SIG-M5 treated with dmso at 0.1 percent for 504 hours (cell line): Measurements from ENCODE around the gene PTK7.

Source experiments
- DNase-seq: peaks from one replicate; lab custom pipeline; 2025; ENCODE audit not compliant: unreplicated experiment; lab: John Stamatoyannopoulos, UW

The PTK7 gene

DNA sequence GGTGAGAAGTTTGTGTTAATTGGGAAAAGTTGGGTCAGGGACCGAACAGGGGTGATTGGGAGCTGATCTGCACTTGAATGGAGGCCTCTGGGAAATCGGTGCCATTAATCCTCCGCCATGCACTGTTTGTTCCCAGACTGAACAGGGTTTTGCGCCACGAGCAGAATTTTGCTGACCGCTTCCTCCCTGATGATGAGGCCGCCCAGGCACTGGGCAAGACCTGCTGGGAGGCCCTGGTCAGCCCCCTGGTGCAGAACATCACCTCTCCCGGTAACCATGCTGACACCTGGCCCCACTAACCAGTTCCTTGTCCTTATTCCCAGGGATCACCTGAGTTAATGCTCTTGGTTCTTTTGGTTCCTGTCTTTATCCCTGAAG is 127.6 kb downstream of the PTK7 start:
- DNase-seq = no peak

DNA sequence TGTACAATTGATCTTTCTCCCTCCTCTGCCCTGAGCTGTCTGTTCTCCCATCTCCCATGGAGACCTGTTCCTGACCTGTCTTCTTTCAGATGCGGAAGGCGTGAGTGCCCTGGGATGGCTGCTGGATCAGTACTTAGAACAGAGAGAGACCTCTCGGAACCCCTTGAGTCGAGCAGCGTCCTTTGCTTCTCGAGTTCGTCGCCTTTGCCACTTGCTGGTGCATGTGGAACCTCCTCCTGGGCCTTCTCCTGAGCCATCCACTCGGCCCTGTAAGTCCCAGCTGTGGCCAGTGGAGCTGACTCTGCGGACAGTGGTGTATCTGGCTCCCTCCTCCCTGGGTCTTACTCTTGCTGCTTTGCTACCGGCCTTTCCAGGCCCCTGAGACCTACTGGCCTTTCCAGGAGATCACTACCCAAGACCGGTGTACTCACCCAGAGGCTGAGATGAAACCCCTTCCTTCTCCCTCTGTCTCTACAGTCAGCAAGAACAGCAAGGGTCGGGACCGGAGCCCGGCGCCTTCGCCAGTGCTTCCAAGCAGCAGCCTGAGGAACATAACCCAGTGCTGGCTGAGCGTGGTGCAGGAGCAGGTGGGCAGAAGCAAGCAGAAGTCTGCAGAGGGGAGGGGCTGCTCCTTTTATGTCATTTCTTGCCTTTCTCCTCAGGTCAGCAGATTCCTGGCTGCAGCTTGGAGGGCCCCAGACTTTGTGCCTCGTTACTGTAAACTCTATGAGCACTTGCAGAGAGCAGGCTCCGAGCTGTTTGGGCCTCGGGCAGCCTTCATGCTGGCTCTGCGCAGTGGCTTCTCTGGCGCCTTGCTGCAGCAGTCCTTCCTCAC is 128.4 kb downstream of the PTK7 start:
- no peak for DNase-seq

DNA sequence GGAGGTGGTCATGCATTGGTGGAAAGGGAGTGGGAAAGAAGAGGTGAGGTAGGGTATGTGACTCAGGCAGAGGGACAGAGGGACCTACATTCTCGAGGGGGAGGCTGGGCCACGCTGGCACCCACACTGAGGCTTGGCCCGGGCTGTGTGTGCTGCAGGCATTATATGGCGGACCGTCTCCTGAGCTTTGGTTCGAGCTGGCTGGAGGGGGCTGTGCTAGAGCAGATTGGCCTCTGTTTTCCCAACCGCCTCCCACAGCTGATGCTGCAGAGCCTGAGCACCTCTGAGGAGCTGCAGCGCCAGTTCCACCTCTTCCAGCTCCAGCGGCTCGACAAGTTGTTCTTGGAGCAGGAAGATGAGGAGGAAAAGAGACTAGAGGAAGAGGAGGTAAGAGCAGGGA is 129.7 kb downstream of the PTK7 start:
- DNase-seq = no peak

DNA sequence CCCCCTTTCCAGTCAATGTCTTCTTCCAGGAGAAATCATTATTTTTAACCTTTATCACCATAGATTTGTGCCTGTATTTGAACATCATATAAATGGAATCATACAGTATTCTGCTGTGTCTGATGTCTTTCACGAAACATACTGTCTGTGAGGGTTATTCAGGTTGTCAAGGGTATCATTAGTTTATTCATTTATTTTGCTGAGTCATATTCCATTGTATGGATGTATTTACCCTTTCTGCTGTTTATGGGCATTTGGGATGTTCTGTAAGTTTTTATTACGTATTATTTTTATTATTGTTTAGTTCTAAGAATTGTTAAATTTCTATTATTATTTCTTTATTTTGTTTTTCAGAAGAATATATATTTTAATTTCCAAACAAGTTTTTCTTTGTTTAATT is 131.2 kb downstream of the PTK7 start:
- DNase-seq = no peak
